GM12873 (cell line): ENCODE data around the gene TDRD6.

Source experiments
- CTCF ChIP-seq: IDR thresholded peaks from 2 replicates; pipeline ENCODE4 v1.5.1; 2012; ENCODE audit warnings: low read depth, mild to moderate bottlenecking, moderate library complexity, low read length, control low read depth; ENCODE audit not compliant: insufficient read depth; ENCODE audit errors: missing control alignments

Gene TDRD6

GRCh38 chr6:46748940-46749503, 61.3 kb downstream of the TDRD6 start:
- no peak for TF ChIP-seq CTCF

- no peak for TF ChIP-seq CTCF
These were observed 62.0 kb downstream of the TDRD6 start for GRCh38 chr6:46749731-46750130.

- no peak for TF ChIP-seq CTCF
These were observed 64.0 kb downstream of the TDRD6 start for GRCh38 chr6:46751658-46752057.
